ENCODE measurements around the gene PLSCR3.
"Not testable (repeated sequence)": the region's sequence is repeated elsewhere in the genome, so short reads cannot be mapped to it uniquely, and the experiment has no call there.

PLSCR3 gene

DNA sequence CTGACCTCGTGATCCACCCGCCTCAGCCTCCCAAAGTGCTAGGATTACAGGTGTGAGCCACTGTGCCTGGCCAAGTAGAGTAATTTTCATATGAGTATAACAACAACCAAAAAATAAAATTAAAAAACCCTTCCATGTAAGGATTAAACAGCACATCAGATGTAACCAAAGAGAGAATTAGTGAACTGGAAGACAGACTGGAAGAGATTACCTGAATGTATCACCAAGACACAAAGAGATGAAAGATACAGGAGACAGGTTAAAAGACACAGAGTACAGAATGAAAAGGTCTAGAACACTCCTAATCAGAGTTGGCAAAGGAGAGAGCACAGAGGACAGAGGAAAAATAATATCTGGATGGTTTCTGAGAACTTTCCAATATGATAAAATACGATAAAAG lies 15.2 kb downstream of the PLSCR3 start:
- DNase-seq, result no peak

- no peak for DNase-seq
These were observed 20.0 kb downstream of the PLSCR3 start for GRCh38 chr17:7374353-7374752.

GRCh38 chr17:7370853-7371252 lies 23.5 kb downstream of the PLSCR3 start:
- DNase-seq, result no peak

DNA sequence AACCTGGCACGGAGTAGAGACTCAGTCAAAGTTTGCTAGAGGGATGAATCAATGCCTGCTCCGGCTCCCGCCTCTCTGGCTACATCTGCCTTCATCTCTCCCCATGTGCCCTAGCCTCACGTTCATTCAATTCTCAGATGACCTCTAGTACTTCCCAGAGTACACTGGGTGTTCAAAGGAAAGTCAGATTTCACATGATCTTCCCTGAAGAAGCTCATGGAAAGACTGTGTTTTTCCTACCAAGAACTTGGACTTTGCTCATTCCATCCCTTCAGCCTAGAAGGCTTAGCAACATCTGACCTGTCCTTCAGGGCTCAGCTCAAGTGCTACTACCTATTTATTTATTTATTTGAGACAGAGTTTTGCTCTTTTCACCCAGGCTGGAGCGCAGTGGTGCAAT lies 24.5 kb downstream of the PLSCR3 start:
- no peak for DNase-seq

DNA sequence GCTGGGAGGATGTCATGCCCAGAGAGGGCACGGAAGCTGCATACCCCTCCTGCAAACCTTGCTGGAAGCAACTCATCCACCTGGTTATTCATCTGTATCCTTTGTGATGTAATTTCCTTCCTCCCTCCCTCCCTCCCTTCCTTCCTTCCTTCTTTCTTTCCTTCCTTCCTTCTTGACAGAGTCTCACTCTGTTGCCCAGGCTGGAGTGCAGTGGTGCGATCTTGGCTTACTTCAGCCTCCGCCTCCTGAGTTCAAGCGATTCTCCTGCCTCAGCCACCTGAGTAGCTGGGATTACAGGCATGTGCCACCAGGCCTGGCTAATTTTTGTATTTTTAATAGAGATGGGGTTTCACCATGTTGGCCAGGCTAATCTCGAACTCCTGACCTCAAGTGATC lies 25.7 kb downstream of the PLSCR3 start:
- DNase-seq, result not testable (repeated sequence)

- DNase-seq, result no peak
These were observed 26.3 kb downstream of the PLSCR3 start for GRCh38 chr17:7367918-7368598.

- no peak for DNase-seq
These were observed 27.2 kb downstream of the PLSCR3 start for GRCh38 chr17:7367083-7367482.

DNA sequence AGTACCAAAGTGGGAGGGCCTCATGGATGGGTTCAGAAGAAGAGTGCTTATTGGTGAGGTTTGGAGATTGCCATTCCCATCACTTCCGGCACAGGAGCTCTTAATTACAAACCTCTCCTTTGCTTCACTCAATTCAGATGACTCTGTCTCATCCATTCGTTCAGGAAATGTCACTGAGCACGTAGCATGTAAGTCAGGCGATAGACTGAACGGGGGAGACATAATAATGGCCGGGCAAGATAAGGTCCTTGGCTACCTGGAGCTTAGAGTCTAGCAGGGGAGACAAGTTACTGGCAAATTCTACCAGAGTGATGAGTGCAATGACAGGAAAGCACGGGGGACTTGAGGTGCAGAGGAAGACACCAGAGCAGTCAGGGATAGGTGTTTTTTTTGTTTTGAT lies 28.4 kb downstream of the PLSCR3 start:
- not testable (repeated sequence) for DNase-seq

- DNase-seq, result peak; percentile 15
These were observed 31.0 kb downstream of the PLSCR3 start for GRCh38 chr17:7363311-7363710.

DNA sequence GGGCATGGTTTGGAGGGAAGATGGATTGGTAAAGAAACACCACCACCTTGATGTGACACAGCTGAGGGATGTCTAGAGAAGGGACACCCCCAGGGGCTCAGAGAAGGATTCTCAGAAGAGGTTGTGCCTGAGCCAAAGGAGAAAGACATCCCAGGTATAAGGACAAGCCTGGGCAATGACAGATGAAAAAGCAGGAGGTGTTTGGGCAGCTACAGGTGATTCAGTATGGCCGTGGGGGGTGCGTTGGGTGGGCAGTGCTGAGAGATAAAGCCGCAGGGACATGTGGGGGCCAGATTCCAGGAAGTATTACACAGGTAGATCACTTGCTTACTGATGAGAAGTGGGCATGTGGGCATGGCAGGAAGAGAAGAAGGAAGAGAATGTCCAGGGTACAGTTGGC lies 32.4 kb downstream of the PLSCR3 start:
- no peak for DNase-seq

DNA sequence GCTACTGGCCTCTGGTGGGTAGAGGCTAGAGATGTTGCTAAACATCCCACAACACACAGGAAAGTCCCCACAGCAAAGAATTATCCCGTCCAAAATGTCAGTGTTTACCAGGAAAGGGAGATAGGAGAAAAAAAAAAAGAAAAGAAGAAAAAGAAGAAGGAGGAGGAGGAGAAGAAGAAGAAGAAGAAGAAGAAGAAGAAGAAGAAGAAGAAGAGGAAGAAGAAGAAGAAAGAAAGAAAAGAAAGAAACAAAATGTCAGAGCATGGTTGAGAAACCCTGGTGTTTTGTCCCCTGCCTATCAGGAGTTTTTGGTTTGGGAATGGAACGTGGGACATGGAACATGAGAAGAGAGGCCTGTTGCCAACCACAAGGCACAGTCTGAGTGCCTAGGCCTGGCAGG lies 36.9 kb downstream of the PLSCR3 start:
- DNase-seq, result no peak

DNA sequence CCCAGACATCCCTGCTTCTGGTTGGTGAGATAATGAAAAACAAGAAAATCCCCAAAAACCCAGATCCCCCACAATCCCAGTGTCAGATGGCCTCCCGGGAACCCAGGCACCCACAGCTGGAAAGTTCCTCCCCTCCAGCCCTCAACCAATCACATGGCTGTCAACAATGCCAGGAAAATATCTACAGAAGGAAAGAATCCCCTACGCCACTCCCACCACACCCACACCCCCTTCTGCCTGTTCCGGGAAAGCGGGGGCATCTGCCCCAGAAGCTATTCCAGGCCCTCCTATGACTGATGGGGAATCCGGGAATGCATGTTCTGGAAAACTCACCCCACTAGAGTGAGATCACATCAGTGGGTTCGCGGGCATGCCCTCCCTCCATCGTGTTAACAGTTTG lies 37.6 kb downstream of the PLSCR3 start:
- DNase-seq, result no peak

- DNase-seq, result peak; percentile 77
These were observed 38.2 kb downstream of the PLSCR3 start for GRCh38 chr17:7356072-7356549.

DNA sequence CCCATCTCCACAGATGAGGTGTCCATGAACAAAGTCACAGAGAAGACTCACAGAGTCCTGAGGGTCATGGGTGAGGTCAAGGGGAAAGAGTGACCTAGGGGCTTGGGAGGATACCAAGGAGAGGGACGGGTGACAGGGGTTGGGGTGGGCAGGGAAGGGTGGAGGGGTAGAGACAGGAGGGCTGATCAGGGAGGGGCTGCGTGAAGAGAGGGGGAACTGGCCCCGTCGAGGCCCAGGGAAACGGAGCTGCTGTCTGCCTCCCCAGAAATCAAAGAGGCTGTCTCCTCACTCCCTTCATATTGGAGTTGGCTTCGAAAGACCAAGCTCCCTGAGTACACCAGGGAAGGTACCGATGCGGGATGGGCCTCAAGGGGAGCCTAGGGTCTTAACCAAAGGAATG lies 38.8 kb downstream of the PLSCR3 start:
- no peak for DNase-seq

DNA sequence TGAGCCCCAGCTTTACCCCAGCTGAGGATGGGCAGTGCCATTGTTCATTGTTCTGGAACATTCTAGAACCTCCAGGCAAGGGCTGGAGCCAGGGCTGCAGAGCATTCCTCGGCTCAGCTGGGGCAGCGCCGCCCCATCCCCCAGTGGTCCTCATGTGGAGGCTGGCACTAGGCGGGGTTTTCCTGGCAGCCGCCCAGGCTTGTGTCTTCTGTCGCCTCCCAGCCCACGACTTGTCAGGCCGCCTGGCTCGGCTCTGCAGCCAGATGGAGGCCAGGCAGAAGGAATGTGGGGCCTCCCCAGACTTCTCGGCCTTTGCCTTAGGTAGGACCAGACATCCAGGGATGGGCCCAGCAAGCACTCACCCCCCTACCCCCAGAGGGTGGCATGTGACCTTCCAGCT lies 39.3 kb downstream of the PLSCR3 start, which contains the start of gene TMEM95:
TMEM95 (plus strand) TSS at position 104 of the 400 bp plus-strand sequence; CDS start at position 153, 49 bp downstream.
- DNase-seq, result no peak

GRCh38 chr17:7354262-7354843 lies 40.0 kb downstream of the PLSCR3 start:
- no peak for DNase-seq

DNA sequence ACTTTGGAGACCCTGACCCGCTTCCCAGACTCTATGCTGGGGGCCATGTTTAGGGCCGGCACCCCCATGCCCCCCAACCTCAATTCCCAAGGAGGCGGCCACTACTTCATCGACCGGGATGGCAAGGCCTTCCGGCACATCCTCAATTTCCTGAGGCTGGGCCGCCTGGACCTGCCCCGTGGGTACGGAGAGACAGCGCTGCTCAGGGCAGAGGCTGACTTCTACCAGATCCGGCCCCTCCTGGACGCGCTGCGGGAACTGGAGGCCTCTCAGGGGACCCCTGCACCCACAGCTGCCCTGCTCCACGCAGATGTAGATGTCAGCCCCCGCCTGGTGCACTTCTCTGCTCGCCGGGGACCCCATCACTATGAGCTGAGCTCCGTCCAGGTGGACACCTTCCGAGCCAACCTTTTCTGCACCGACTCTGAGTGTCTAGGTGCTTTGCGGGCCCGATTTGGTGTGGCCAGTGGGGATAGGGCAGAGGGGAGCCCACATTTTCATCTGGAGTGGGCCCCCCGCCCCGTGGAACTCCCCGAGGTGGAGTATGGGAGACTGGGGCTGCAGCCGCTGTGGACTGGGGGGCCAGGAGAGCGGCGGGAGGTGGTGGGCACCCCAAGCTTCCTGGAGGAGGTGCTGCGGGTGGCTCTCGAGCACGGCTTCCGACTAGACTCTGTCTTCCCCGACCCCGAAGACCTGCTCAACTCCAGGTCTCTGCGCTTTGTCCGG lies 41.3 kb downstream of the PLSCR3 start:
- DNase-seq, result no peak

GRCh38 chr17:7352503-7352889 lies 41.8 kb downstream of the PLSCR3 start:
- no peak for DNase-seq

GRCh38 chr17:7351665-7352502 lies 42.4 kb downstream of the PLSCR3 start, which contains the start of gene KCTD11:
Gene KCTD11, plus strand, starts transcription at chr17:7352162.
- DNase-seq, result peak; percentile 87

GRCh38 chr17:7348478-7349242 lies 45.7 kb downstream of the PLSCR3 start:
- no peak for DNase-seq

DNA sequence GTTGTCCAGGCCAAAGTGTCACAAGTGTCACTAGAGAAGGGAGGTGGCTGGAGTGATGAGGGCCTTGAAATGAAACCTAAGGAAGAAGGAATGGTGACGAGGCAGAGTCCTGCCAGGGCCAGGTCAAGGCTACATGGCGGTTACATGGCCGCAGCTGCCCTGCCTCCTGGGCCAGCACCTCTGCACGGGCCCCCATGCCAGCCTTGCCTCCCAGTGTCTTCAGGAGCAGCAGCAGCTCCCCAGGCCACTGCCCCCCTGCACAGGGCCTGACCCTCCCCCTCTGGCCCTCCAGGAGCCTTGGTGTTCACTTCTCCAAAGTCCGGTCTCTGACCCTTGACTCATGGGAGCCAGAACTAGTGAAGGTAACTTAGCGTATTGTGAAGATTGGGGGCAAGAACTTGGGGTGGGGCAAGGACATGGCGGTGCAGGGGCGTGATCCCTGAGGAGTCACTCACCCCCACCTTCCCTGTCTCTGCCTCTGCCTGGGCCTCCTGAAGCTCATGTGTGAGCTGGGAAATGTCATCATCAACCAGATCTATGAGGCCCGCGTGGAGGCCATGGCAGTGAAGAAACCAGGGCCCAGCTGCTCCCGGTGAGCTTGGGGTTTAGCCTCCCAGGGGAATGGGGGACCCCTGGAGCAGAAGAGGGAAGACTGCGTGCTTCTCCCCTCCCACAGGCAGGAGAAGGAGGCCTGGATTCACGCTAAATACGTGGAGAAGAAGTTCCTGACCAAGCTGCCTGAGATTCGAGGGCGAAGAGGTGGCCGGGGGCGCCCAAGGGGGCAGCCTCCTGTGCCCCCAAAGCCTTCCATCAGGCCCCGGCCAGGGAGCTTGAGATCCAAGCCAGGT lies 46.5 kb downstream of the PLSCR3 start:
- DNase-seq, result no peak
